Glutamatergic neuron (in vitro differentiated cells): ENCODE data around the gene ELP5. TPM values are rescaled to one million over a fixed set of nuclear protein-coding genes. Genes with fewer than 3 reads are reported as not detected.
A peak's percentile ranks its signal among the peaks of the same experiment; 100 is the strongest.

ENCODE experiments used
- DNase-seq: peaks from one replicate; pipeline ENCODE4 v3.0.0; 2022
- H3K27ac Mint-ChIP-seq: one replicate; pipeline ENCODE4 v1.8.0; 2020; ENCODE audit warnings: mild to moderate bottlenecking, mixed read lengths, inconsistent platforms; ENCODE audit not compliant: unreplicated experiment
- H3K27me3 Mint-ChIP-seq: one replicate; pipeline ENCODE4 v1.8.0; 2020; ENCODE audit warnings: mild to moderate bottlenecking, moderate library complexity, mixed read lengths, inconsistent platforms; ENCODE audit not compliant: unreplicated experiment
- H3K36me3 Mint-ChIP-seq: one replicate; pipeline ENCODE4 v1.8.0; 2020; ENCODE audit warnings: mild to moderate bottlenecking, mixed read lengths, inconsistent platforms; ENCODE audit not compliant: unreplicated experiment
- H3K4me1 Mint-ChIP-seq: one replicate; pipeline ENCODE4 v1.8.0; 2020; ENCODE audit warnings: mild to moderate bottlenecking, low read depth, mixed read lengths, inconsistent platforms; ENCODE audit not compliant: unreplicated experiment
- H3K4me3 Mint-ChIP-seq: one replicate; pipeline ENCODE4 v1.8.0; 2020; ENCODE audit warnings: mild to moderate bottlenecking, mixed read lengths, inconsistent platforms; ENCODE audit not compliant: unreplicated experiment
- H3K9me3 Mint-ChIP-seq: one replicate; pipeline ENCODE4 v1.8.0; 2020; ENCODE audit warnings: mild to moderate bottlenecking, moderate library complexity, mixed read lengths, inconsistent platforms; ENCODE audit not compliant: unreplicated experiment
- total RNA-seq: library from RNA; stranded (reverse); fragmentation: NEBNext Ultra II Directional; extraction: Animal tissue kit (Norgen Biotek cat#: 25700); gene quantifications from one replicate; pipeline ENCODE4 v1.2.1, GENCODE V29; 2021; ENCODE audit not compliant: unreplicated experiment
- TF ChIP-seq, protein P1 (sequence below): fragments of 200-600 bp; sonication (generic); IDR thresholded peaks from one replicate; pipeline ENCODE4 v1.5.0; 2021; ENCODE audit not compliant: partially characterized antibody, unreplicated experiment

Gene ELP5
- total RNA-seq, 1 donor from 2014 or later: 34.1 TPM

DNA sequence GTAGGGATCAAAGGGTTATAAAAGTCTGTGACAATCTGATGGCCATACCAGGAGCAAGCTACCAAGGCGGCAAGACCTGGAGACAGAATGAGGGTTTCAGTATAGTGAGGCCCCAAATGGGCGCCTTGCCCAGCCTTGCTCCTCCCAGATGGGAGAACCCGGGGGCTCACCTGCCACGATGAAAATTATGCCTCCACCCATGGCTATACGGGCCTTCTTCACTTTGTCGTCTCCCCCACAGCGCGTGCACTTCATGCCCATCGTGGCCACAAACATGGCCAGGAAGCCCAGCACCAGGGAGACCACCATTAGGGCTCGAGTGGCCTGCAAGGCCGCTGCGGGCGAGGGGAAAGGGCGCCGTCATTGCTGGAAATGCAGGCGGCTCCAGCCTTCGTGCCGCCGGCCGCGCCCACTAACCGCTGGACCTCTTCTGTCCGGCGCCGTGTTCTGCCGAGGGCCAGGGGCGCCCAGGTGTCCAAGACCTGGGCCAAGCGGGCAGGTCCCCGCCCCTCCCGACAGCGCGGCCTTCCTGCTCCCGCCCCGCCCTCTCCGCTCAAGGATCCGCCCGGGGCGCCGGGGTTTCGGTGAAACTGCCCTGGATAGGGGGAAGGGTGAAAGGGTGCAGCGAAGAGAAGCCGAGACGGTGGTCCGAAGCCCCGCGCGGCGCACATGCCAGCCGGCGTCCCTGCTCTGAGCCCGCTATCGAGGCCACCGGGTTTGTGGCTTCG lies 8.8 kb downstream of the ELP5 start:
- DNase-seq: peak; percentile 48
- Mint-ChIP-seq H3K36me3 (peaks cover 4% of the 10 kb centered on the region), H3K27ac (no peak overlapping the region), H3K27me3 (peaks cover 17% of the 10 kb centered on the region), H3K9me3 (peaks cover 2% of the 10 kb centered on the region), H3K4me3 (peak overlapping the region; percentile 52), H3K4me1 (peaks cover 5% of the 10 kb centered on the region)
- TF ChIP-seq, protein P1, sequence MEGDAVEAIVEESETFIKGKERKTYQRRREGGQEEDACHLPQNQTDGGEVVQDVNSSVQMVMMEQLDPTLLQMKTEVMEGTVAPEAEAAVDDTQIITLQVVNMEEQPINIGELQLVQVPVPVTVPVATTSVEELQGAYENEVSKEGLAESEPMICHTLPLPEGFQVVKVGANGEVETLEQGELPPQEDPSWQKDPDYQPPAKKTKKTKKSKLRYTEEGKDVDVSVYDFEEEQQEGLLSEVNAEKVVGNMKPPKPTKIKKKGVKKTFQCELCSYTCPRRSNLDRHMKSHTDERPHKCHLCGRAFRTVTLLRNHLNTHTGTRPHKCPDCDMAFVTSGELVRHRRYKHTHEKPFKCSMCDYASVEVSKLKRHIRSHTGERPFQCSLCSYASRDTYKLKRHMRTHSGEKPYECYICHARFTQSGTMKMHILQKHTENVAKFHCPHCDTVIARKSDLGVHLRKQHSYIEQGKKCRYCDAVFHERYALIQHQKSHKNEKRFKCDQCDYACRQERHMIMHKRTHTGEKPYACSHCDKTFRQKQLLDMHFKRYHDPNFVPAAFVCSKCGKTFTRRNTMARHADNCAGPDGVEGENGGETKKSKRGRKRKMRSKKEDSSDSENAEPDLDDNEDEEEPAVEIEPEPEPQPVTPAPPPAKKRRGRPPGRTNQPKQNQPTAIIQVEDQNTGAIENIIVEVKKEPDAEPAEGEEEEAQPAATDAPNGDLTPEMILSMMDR: no peak

DNA sequence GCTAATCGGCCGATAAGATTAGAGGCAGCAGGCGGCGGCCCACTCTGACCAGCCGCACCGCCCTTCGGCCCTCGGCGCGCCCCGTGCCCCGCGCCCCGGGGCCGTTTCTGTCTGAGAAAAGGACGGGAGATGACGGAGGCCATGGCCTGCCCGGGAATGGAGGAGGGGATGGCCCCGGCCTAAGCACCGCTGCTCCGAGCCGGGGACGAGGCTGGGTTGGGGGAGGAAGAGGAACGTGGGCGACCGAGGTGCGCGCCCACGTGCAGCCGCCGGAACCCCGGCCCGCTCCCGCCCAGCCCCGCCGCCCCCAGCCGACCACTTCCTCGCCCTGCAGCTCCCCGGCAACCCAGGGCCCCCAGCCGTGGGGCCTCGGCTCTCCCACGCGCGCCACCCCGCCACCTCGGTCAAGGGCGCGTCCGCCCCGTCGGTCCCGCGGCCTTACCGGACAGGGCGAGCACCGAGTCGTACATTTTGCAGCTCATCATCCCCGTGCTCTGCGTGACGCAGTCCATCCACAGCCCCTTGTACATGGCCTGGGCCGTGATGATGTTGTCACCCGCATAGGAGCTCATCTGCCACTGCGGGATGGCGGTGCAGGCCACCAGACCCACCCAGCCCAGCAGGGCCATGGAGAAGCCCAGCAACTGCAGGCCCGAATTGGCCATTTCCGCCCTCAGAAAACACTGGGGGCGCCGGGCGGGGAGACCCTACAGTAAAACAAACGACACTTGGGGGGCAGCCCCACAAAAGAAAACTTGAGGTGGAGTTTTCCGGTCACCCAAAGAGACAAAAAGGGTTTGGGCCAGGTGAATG lies 9.6 kb downstream of the ELP5 start:
- peaks cover 5% of the 10 kb centered on the region for H3K9me3 Mint-ChIP-seq
- peaks cover 17% of the 10 kb centered on the region for H3K27me3 Mint-ChIP-seq
- no peak for DNase-seq
- H3K36me3 Mint-ChIP-seq: peaks cover 4% of the 10 kb centered on the region
- H3K4me1 Mint-ChIP-seq: peaks cover 5% of the 10 kb centered on the region
- TF ChIP-seq, protein P1: no peak
- H3K27ac Mint-ChIP-seq: no peak overlapping the region
- peak overlapping the region; percentile 52 for H3K4me3 Mint-ChIP-seq

DNA sequence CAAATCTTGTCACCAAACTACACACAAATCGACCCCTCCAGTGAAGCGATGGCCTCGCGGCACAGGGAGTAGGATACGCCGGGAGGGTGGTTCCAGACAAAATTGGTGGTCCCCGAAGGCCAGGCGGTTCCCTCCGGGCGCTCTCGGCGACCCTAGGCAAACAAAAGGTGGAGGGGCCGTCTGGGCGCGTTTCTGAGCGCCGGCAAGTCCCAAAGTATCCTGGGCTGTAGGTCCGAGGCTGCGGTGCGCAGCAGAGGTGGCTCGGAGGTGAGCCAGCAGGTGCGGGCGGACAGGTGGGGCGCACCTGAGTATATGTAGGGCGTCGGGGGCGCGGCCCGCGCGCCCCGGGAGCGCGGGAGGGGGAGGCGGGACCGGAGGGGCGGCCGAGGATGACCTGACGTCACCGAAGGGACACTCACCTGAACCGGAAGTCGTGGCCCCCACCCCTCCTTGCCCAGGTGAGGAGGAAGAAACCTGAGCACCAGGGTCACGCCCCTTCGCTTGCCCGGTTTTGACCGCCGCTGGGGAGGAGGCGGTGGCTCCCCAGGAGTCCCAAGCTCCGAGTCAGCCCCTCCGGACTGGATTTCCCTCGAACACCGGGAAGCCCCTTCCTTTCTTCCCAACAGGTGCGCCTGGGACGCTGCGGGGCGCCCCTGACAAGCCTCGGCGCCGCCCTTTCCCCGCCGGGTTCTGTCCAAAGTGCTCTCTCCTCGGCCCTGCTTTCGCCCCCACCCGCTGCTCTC lies 10.3 kb downstream of the ELP5 start, which contains the start of gene CLDN7:
Gene CLDN7, minus strand, starts transcription at position 287 of the 743 bp plus-strand sequence. CDS start 435 bp downstream, outside the sequence.
- H3K27me3 Mint-ChIP-seq: peaks cover 19% of the 10 kb centered on the region
- H3K27ac Mint-ChIP-seq: no peak within 1 kb of the TSS
- DNase-seq: no peak
- peaks cover 4% of the 10 kb centered on the region for H3K36me3 Mint-ChIP-seq
- H3K9me3 Mint-ChIP-seq: peaks cover 3% of the 10 kb centered on the region
- peaks cover 5% of the 10 kb centered on the region for H3K4me1 Mint-ChIP-seq
- TF ChIP-seq, protein P1: no peak
- H3K4me3 Mint-ChIP-seq: peak within 1 kb of the TSS; percentile 65

DNA sequence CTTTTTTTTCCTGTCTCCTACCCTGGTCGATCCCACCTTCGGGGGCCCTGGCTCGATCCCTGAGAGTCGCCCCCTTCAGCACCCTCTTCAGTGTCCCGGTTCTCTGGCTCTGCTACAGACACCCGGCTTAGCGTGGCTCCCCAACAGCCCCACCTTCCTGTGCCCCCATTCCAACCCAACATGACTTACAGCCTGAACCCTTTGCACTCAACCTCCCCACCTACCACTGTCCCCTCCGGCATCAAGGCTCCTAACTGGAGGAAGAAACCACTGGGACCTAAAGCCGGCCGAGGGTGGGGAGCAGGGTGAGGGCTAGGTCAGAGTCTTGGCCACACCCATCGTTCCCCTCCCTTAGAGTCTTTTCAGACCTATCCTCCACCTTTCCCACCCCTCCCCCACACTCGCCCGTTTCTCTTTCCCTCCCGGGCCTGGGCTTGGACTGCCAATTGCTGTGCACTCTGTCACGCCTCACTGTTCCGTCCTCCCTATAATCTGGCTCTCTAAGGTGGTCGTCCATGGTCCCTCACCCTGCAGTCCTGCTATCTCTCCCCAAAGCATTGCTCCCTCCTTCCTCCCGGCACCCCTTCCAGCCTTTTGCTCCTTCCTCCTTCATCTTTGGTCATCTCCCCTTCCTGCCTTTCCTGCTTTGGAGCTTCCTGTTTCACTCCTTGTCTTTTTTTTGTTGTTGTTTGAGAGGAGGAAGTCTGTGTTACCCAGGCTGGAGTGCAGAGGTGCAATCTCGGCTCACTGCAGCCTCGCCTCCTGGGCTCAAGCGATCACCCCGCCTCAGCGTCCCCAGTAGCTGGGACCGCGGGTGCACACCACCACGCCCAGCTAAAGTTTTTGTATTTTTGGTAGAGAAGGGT lies 11.2 kb downstream of the ELP5 start:
- Mint-ChIP-seq H3K27ac (no peak overlapping the region), H3K27me3 (peaks cover 19% of the 10 kb centered on the region), H3K36me3 (peaks cover 4% of the 10 kb centered on the region), H3K9me3 (peaks cover 3% of the 10 kb centered on the region), H3K4me3 (peak overlapping the region; percentile 65), H3K4me1 (peaks cover 5% of the 10 kb centered on the region)
- TF ChIP-seq, protein P1: no peak
- DNase-seq: no peak
